Chondrocyte (in vitro differentiated cells): ENCODE data around the gene SERPINA1. TPM values are rescaled to one million over a fixed set of nuclear protein-coding genes. Genes with fewer than 3 reads are reported as not detected.

ENCODE experiments used
- DNase-seq: peaks from one replicate; pipeline ENCODE4 v3.0.0; 2021; ENCODE audit warnings: mixed read lengths, low spot score
- H3K27ac Mint-ChIP-seq: one replicate; pipeline ENCODE4 v1.8.0; 2021; ENCODE audit warnings: mild to moderate bottlenecking, moderate library complexity, mixed read lengths; ENCODE audit not compliant: unreplicated experiment
- H3K27me3 Mint-ChIP-seq: 2 replicates; pipeline ENCODE4 v1.8.0; 2021; ENCODE audit warnings: low read depth, mixed read lengths
- H3K36me3 Mint-ChIP-seq: 2 replicates; pipeline ENCODE4 v1.8.0; 2021; ENCODE audit warnings: low read depth, mixed read lengths
- H3K4me1 Mint-ChIP-seq: 2 replicates; pipeline ENCODE4 v1.8.0; 2021; ENCODE audit warnings: low read depth, mild to moderate bottlenecking, mixed read lengths
- H3K4me3 Mint-ChIP-seq: one replicate; pipeline ENCODE4 v1.8.0; 2021; ENCODE audit warnings: mild to moderate bottlenecking, moderate library complexity, mixed read lengths; ENCODE audit not compliant: unreplicated experiment
- H3K9me3 Mint-ChIP-seq: 2 replicates; pipeline ENCODE4 v1.8.0; 2021; ENCODE audit warnings: low read depth, mixed read lengths
- total RNA-seq: library from RNA; stranded (reverse); gene quantifications from 3 replicates; pipeline ENCODE4 v1.2.1, GENCODE V29; 2021
- TF ChIP-seq, protein P1 (sequence below): fragments of 200-600 bp; sonication (generic); IDR thresholded peaks from 2 replicates; pipeline ENCODE4 v1.5.0; 2021; ENCODE audit warnings: antibody characterized with exemption, mild to moderate bottlenecking, moderate library complexity

SERPINA1 gene
- total RNA-seq, 1 donor from 2014 or later = 0.20 TPM

DNA sequence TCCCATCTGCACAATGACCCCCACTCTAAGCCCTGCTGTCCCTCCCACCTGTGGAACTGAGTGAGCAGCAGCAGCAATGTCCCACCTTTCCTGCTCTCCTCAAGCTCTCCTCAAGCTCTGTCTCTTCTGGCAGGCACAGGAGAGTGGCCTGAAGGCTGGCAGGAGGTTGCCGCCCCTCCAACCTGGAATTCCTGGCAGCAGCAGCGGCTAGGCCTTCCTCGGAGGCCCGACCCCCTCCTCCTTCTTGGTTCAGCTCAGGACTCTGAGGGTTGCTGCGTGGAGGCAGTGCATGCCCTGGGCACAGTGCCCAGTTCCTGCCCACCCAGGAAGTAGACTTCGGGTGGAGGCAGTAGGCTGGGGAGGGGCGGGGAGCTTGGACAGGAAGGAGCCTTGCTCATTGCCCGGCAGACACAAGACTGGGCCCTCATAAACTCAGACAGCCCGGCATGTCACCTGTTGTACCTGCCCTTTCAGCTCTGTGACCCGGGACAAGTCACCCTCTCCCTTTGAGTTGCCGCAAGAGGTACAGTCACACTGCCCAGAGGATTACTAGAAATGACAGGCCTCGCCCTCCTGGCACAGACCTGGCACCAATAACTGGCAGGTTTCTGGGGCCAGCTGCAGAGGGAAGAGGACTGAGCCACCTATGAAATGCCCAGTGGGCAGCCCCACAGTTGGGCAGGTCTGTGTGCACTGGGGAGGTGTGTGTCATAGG is 2.1 kb upstream of the SERPINA1 start:
- Mint-ChIP-seq H3K4me1 (peaks cover 4% of the 10 kb centered on the region), H3K27ac (no peak overlapping the region), H3K4me3 (no peak overlapping the region), H3K36me3 (no peaks in the 10 kb centered on the region), H3K9me3 (no peaks in the 10 kb centered on the region), H3K27me3 (no peaks in the 10 kb centered on the region)
- DNase-seq = no peak
- TF ChIP-seq, protein P1, sequence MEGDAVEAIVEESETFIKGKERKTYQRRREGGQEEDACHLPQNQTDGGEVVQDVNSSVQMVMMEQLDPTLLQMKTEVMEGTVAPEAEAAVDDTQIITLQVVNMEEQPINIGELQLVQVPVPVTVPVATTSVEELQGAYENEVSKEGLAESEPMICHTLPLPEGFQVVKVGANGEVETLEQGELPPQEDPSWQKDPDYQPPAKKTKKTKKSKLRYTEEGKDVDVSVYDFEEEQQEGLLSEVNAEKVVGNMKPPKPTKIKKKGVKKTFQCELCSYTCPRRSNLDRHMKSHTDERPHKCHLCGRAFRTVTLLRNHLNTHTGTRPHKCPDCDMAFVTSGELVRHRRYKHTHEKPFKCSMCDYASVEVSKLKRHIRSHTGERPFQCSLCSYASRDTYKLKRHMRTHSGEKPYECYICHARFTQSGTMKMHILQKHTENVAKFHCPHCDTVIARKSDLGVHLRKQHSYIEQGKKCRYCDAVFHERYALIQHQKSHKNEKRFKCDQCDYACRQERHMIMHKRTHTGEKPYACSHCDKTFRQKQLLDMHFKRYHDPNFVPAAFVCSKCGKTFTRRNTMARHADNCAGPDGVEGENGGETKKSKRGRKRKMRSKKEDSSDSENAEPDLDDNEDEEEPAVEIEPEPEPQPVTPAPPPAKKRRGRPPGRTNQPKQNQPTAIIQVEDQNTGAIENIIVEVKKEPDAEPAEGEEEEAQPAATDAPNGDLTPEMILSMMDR = no peak

DNA sequence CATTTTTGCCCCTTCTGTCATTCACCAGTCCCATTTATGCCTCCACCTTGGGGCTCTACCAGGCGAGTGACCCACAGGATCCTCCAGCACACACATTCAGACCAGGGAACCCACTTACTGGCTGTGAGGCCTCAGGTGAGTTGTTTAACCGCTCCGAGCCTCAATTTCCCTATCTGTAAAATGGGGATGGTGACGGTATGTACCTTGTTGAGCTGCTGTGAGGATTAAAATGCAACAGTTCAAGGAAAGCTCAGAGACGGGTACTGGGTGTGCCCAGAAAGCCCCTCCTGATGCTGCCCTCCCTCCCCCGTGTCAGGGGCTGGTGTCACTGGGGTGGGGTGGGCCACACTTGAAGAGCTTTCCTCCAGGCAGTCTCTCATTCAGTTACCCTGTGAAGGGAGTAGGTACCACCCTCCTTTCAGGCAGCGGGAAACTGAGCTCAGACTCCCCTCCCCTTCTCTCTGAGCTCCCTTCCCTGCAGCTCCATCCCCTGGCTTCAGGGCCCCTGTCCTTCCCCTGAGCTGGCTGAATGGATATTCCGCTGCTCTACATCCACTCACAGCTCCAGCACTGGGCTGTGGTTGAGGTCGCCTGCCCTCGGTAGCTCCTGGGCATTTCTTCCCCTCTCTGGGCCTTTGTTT is 1.4 kb upstream of the SERPINA1 start:
- DNase-seq = no peak
- TF ChIP-seq, protein P1 = no peak
- H3K27ac Mint-ChIP-seq = no peak overlapping the region
- no peaks in the 10 kb centered on the region for H3K36me3 Mint-ChIP-seq
- H3K4me3 Mint-ChIP-seq = no peak overlapping the region
- H3K9me3 Mint-ChIP-seq = no peaks in the 10 kb centered on the region
- peaks cover 3% of the 10 kb centered on the region for H3K4me1 Mint-ChIP-seq
- H3K27me3 Mint-ChIP-seq = no peaks in the 10 kb centered on the region

DNA sequence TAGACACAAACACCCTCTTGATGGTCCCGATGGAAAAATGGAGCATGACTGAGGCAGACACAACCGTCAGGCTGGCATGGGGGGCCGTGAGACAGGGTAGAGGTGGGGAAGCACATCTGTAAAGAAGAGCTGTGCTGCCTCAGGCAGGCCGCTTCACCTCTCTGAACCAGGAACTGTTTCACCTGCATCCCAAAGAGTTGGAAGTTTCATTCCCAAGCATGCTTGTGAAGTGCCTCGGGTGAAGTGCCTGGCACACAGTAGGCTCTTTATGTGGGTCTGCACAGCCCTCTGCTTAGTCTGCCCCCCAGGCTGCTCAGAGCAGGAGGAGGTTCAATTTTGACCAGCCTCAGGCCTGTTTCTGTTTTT is 685 bp upstream of the SERPINA1 start:
- H3K4me1 Mint-ChIP-seq = no peaks in the 10 kb centered on the region
- no peaks in the 10 kb centered on the region for H3K27me3 Mint-ChIP-seq
- no peak overlapping the region for H3K4me3 Mint-ChIP-seq
- H3K9me3 Mint-ChIP-seq = no peaks in the 10 kb centered on the region
- no peak for DNase-seq
- TF ChIP-seq, protein P1 = no peak
- no peak overlapping the region for H3K27ac Mint-ChIP-seq
- no peaks in the 10 kb centered on the region for H3K36me3 Mint-ChIP-seq

DNA sequence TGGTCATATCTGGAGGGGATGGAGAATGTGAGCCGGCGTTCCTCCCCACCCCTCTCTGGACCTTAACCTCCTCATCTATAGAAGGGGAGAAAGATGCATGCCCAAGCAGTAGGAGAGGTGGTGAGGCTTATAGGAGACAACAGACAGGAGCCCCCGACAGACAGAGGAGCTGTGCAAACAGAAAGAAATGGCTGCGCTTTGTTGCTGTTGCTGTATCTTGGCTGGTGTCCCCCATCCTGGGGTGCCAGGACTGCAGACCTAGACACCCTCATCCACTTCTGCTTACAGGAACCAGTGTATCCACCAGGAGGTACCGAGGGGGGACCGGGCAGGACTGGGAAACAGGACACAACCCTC is 397 bp downstream of the SERPINA1 start:
- H3K4me1 Mint-ChIP-seq = no peaks in the 10 kb centered on the region
- H3K27ac Mint-ChIP-seq = no peak overlapping the region
- no peak overlapping the region for H3K4me3 Mint-ChIP-seq
- no peaks in the 10 kb centered on the region for H3K9me3 Mint-ChIP-seq
- H3K27me3 Mint-ChIP-seq = peaks cover 2% of the 10 kb centered on the region
- no peak for DNase-seq
- TF ChIP-seq, protein P1 = no peak
- no peaks in the 10 kb centered on the region for H3K36me3 Mint-ChIP-seq

DNA sequence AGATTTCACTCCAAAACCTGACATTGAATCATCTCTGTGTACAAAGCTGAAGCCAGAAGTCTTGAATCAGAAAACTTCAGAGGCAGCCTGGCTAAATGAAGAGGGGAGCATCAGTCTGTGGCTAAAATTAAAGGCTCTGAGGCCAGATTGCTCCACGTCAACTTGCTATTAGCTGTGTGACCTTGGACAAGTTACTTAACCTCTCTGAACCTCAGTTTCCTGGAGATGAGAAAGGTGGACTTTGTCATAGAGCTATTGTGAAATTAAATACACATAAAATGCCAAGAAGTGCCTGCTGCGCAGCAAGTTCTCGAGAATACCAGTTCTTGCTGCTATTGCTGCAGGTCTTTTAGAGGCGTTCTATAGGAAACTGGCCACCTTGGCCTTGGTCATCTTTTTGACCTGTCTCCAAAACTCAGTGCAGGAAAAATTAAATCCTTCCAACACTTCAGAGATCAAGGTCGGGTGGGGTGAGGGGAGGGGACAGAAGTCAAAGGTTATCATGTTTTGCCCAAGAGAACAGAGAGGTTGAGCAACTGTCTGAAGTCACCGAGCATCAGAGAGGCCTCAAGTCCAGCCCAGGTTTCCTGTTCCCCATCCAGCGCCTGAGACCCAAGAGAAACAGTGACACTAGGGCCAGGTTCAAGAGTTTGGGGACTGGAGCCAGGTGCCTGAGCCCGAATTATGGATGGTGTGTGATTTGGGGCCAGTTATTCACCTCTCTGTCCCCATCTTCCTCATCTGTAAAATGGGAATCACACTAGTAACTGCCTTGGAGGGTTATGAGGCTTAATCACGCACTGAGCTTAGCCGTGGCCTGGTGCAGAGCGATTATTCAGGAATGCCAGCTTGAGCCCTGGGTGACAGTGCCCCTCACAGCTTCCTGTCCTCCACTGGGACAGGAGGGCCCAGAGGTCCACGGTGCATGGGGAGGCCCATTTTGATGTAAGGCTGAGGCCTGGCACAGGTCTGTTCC is 1.1 kb downstream of the SERPINA1 start:
- TF ChIP-seq, protein P1 = no peak
- Mint-ChIP-seq H3K36me3 (no peaks in the 10 kb centered on the region), H3K4me1 (no peaks in the 10 kb centered on the region), H3K27me3 (peaks cover 4% of the 10 kb centered on the region), H3K4me3 (no peak overlapping the region), H3K9me3 (no peaks in the 10 kb centered on the region), H3K27ac (no peak overlapping the region)
- DNase-seq = no peak
